Activated B cell treated with CpG ODN at 0.5 μM for 24 hours (primary cell): ENCODE results near the gene FGGY. TPM values are rescaled to one million over a fixed set of nuclear protein-coding genes. Genes with fewer than 3 reads are reported as not detected.

Source experiments
- ATAC-seq: fragments of 200-7000 bp; cut with Tn5 transposase; one replicate; pipeline ENCODE4 v1.10.0; 2021; ENCODE audit warnings: low read depth, mild to moderate bottlenecking, moderate library complexity
- CTCF ChIA-PET: fragments of 350-600 bp; sonication (Branson Sonifier 250); formaldehyde crosslinking; loops from one replicate; lab custom pipeline; 2021; ENCODE audit warnings: antibody characterized with exemption; lab: Charles Lee
- POLR2A ChIA-PET: fragments of 350-600 bp; sonication (Branson Sonifier 250); formaldehyde crosslinking; loops from one replicate; lab custom pipeline; 2021; ENCODE audit warnings: antibody characterized with exemption; lab: Charles Lee
- DNase-seq: peaks from one replicate; pipeline ENCODE4 v3.0.0; 2022
- H3K27ac Mint-ChIP-seq: one replicate; pipeline ENCODE4 v1.8.0; 2020; ENCODE audit warnings: mixed read lengths
- H3K27me3 Mint-ChIP-seq: one replicate; pipeline ENCODE4 v1.8.0; 2021; ENCODE audit warnings: mixed read lengths
- H3K36me3 Mint-ChIP-seq: one replicate; pipeline ENCODE4 v1.8.0; 2021; ENCODE audit warnings: low read depth, mixed read lengths
- H3K4me1 Mint-ChIP-seq: one replicate; pipeline ENCODE4 v1.8.0; 2021; ENCODE audit warnings: mixed read lengths
- H3K4me3 Mint-ChIP-seq: one replicate; pipeline ENCODE4 v1.8.0; 2020; ENCODE audit warnings: mild to moderate bottlenecking, mixed read lengths
- H3K9me3 Mint-ChIP-seq: one replicate; pipeline ENCODE4 v1.8.0; 2020; ENCODE audit warnings: mixed read lengths
- CTCF ChIP-seq: fragments of 200-600 bp; IDR thresholded peaks from one replicate; pipeline ENCODE4 v1.8.0; 2022; ENCODE audit warnings: antibody characterized with exemption, mild to moderate bottlenecking
- intact Hi-C: fragments of 100-400 bp; cut with micrococcal nuclease; formaldehyde crosslinking; loops from one replicate; pipeline ENCODE4 v1.15.1; 2024
- total RNA-seq: library from RNA; stranded (reverse); gene quantifications from 2 replicates; pipeline ENCODE4 v1.2.3, GENCODE V29; 2022

Gene FGGY
- total RNA-seq, 1 donor from 2014 or later, result 24.0 TPM

GRCh38 chr1:59282951-59283350 is 13.9 kb upstream of the FGGY start:
- POLR2A ChIA-PET, result interaction anchor here (1.4 kb wide), 1 partner anchor 10 kb away, joined by 3 read pairs; no protein-coding TSS in a partner anchor

GRCh38 chr1:59285691-59286090 is 11.2 kb upstream of the FGGY start:
- TF ChIP-seq CTCF, result no peak
- intact Hi-C loops, result no loop called here
- Mint-ChIP-seq H3K27me3 (no peaks in the 10 kb centered on the region), H3K36me3 (no peaks in the 10 kb centered on the region), H3K9me3 (no peaks in the 10 kb centered on the region), H3K27ac (no peak overlapping the region), H3K4me1 (peaks cover 7% of the 10 kb centered on the region), H3K4me3 (no peak overlapping the region)
- ChIA-PET CTCF (interaction anchor here (1.2 kb wide), 1 partner anchor 413 kb away, joined by 3 read pairs; no protein-coding TSS in a partner anchor), POLR2A (interaction anchor here (0.9 to 1.3 kb wide), 3 partner anchors 9 to 502 kb away, joined by 3 to 5 read pairs (median 5); partner anchors contain the start of gene JUN)
- DNase-seq, result no peak
- no peak for ATAC-seq

More at GRCh38 chr1:59282951-59283350, 13.9 kb upstream of the FGGY start:
- no peak for DNase-seq
- H3K9me3 Mint-ChIP-seq, result no peaks in the 10 kb centered on the region
- H3K36me3 Mint-ChIP-seq, result no peaks in the 10 kb centered on the region
- H3K27me3 Mint-ChIP-seq, result no peaks in the 10 kb centered on the region
- TF ChIP-seq CTCF, result no peak
- CTCF ChIA-PET, result no interaction called here
- no peak for ATAC-seq
- peaks cover 12% of the 10 kb centered on the region for H3K4me1 Mint-ChIP-seq
- no peak overlapping the region for H3K4me3 Mint-ChIP-seq
- no peak overlapping the region for H3K27ac Mint-ChIP-seq
- intact Hi-C loops, result no loop called here

- H3K27ac Mint-ChIP-seq, result no peak overlapping the region
Observed at GRCh38 chr1:59288046-59288445, 8.8 kb upstream of the FGGY start.

GRCh38 chr1:59289570-59289969 is 7.3 kb upstream of the FGGY start:
- POLR2A ChIA-PET, result interaction anchor here (1.0 kb wide), 2 partner anchors 23 to 506 kb away, joined by 4 to 5 read pairs; partner anchors contain the start of gene JUN
- intact Hi-C loops, result no loop called here
- CTCF ChIA-PET, result interaction anchor here (1.2 to 1.6 kb wide), 3 partner anchors 17 to 504 kb away, joined by 3 to 5 read pairs (median 3); no protein-coding TSS in a partner anchor
- TF ChIP-seq CTCF, result no peak
- DNase-seq (no peak), ATAC-seq (no peak)
- Mint-ChIP-seq H3K9me3 (no peaks in the 10 kb centered on the region), H3K27ac (no peak overlapping the region), H3K36me3 (no peaks in the 10 kb centered on the region), H3K4me3 (no peak overlapping the region), H3K4me1 (peaks cover 34% of the 10 kb centered on the region), H3K27me3 (no peaks in the 10 kb centered on the region)

More at GRCh38 chr1:59288046-59288445, 8.8 kb upstream of the FGGY start:
- Mint-ChIP-seq H3K4me1 (peaks cover 29% of the 10 kb centered on the region), H3K27me3 (no peaks in the 10 kb centered on the region), H3K4me3 (no peak overlapping the region), H3K9me3 (no peaks in the 10 kb centered on the region), H3K36me3 (no peaks in the 10 kb centered on the region)
- intact Hi-C loops, result no loop called here
- ChIA-PET CTCF (no interaction called here), POLR2A (no interaction called here)
- DNase-seq, result no peak
- no peak for TF ChIP-seq CTCF
- ATAC-seq, result no peak

- TF ChIP-seq CTCF, result no peak
- DNase-seq (no peak), ATAC-seq (peak; percentile 67)
- CTCF ChIA-PET, result interaction anchor here (0.6 to 1.6 kb wide), 5 partner anchors 18 to 505 kb away, joined by 3 to 5 read pairs (median 3); no protein-coding TSS in a partner anchor
- Mint-ChIP-seq H3K9me3 (no peaks in the 10 kb centered on the region), H3K4me1 (peaks cover 37% of the 10 kb centered on the region), H3K27me3 (no peaks in the 10 kb centered on the region), H3K4me3 (no peak overlapping the region), H3K36me3 (no peaks in the 10 kb centered on the region), H3K27ac (peak overlapping the region; percentile 15)
- POLR2A ChIA-PET, result interaction anchor here (0.6 to 1.0 kb wide), 3 partner anchors 24 to 506 kb away, joined by 3 to 5 read pairs (median 4); partner anchors contain the start of gene JUN
- intact Hi-C loops, result loop anchor here (1.0 to 10.0 kb wide), 3 partner anchors 216 to 550 kb away; no protein-coding TSS in a partner anchor
Observed at GRCh38 chr1:59290193-59290949, 6.5 kb upstream of the FGGY start.
